ENCODE measurements around the gene CDH4. TPM values are rescaled to one million over a fixed set of nuclear protein-coding genes. Genes with fewer than 3 reads are reported as not detected.

The CDH4 gene
- polyA plus RNA-seq, 1 donor (not counting 4 experiments of a cell fraction or from before 2014, with no cell fraction given) = 2.2 TPM

- DNase-seq (ENCODE audit: low read depth, low spot score) = no peak
- peaks cover 13% of the 10 kb centered on the region for H3K4me1 ChIP-seq (ENCODE audit: control insufficient read depth, extremely low read depth, insufficient read depth, low read length)
- H3K36me3 ChIP-seq (ENCODE audit: control insufficient read depth in 2 of 2, extremely low read depth in 1 of 2, insufficient read depth in 2 of 2, low read length in 2 of 2) = no peaks in the 10 kb centered on the region
- H3K4me2 ChIP-seq (ENCODE audit: control insufficient read depth, extremely low read depth, insufficient read depth, low read depth, low read length) = no peak overlapping the region
- no peak overlapping the region for H3K27ac ChIP-seq (ENCODE audit: control insufficient read depth, insufficient read depth, low read length)
- H4K20me1 ChIP-seq (ENCODE audit: control insufficient read depth, extremely low read depth, insufficient read depth, low read length) = peaks cover 54% of the 10 kb centered on the region
- no peak overlapping the region for H2AFZ ChIP-seq (ENCODE audit: control insufficient read depth, low read length)
- peaks cover 2% of the 10 kb centered on the region for H3K9me1 ChIP-seq (ENCODE audit: control insufficient read depth, extremely low read depth, insufficient read depth, low read length)
- no peaks in the 10 kb centered on the region for H3K9me3 ChIP-seq (ENCODE audit: control insufficient read depth, low read depth, low read length)
- H3K79me2 ChIP-seq (ENCODE audit: control insufficient read depth, insufficient read depth, low read length) = peaks cover 16% of the 10 kb centered on the region
- H3K4me3 ChIP-seq (ENCODE audit: control insufficient read depth in 2 of 3, extremely low read depth in 1 of 3, insufficient read depth in 2 of 3, low read depth in 1 of 3, low read length in 3 of 3) = no peak overlapping the region
- dilution Hi-C loops (cut with MboI; ENCODE audit: extremely low pct_ligation_motif_present, low sequenced_read_pairs) = no loop called here
- no peak overlapping the region for H3K9ac ChIP-seq (ENCODE audit: control insufficient read depth, extremely low read depth, insufficient read depth, low read length)
- TF ChIP-seq CTCF (optimal IDR thresholded peaks at IDR 0.05 in 1 of 3, IDR thresholded peaks at IDR 0.05 in 1 of 3, conservative IDR thresholded peaks at IDR 0.05 in 1 of 3; ENCODE audit: extremely low read depth in 1 of 3, insufficient read depth in 2 of 3, low read length in 3 of 3) = no peak
- TF ChIP-seq EZH2 (IDR thresholded peaks at IDR 0.05; ENCODE audit: low read length) = no peak
- no peak for FAIRE-seq
- H3K27me3 ChIP-seq (ENCODE audit: control insufficient read depth, extremely low read depth, insufficient read depth, low read length) = no peaks in the 10 kb centered on the region
These were observed 60.9 kb downstream of the CDH4 start for GRCh38 chr20:61312925-61313324.

DNA sequence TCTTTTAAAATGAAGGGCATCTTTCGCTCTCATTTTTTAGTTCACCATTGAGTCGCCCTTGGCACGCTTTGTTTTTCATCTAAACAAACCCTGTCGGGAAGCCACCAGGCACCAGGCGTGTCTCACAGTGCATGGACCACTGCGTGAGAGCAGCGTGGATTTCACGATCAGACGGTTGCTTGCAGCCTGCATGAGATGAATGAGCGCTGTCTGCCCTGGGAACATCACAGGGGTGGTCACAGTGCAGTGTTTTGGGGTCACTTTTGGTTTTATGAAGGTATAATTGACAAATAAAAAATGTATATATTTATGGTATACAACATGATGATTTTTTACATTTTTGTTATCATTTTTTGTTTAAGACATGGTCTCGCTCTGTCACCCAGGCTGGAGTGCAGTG lies 61.3 kb downstream of the CDH4 start:
- no peak overlapping the region for H3K4me2 ChIP-seq (ENCODE audit: control insufficient read depth, extremely low read depth, insufficient read depth, low read depth, low read length)
- TF ChIP-seq CTCF (optimal IDR thresholded peaks at IDR 0.05 in 1 of 3, IDR thresholded peaks at IDR 0.05 in 1 of 3, conservative IDR thresholded peaks at IDR 0.05 in 1 of 3; ENCODE audit: extremely low read depth in 1 of 3, insufficient read depth in 2 of 3, low read length in 3 of 3) = no peak
- TF ChIP-seq EZH2 (IDR thresholded peaks at IDR 0.05; ENCODE audit: low read length) = no peak
- DNase-seq (ENCODE audit: low read depth, low spot score) = no peak
- H3K27me3 ChIP-seq (ENCODE audit: control insufficient read depth, extremely low read depth, insufficient read depth, low read length) = no peaks in the 10 kb centered on the region
- H3K9me3 ChIP-seq (ENCODE audit: control insufficient read depth, low read depth, low read length) = no peaks in the 10 kb centered on the region
- H3K4me3 ChIP-seq (ENCODE audit: control insufficient read depth in 2 of 3, extremely low read depth in 1 of 3, insufficient read depth in 2 of 3, low read depth in 1 of 3, low read length in 3 of 3) = no peak overlapping the region
- peaks cover 54% of the 10 kb centered on the region for H4K20me1 ChIP-seq (ENCODE audit: control insufficient read depth, extremely low read depth, insufficient read depth, low read length)
- no peak overlapping the region for H3K27ac ChIP-seq (ENCODE audit: control insufficient read depth, insufficient read depth, low read length)
- H3K9me1 ChIP-seq (ENCODE audit: control insufficient read depth, extremely low read depth, insufficient read depth, low read length) = peaks cover 2% of the 10 kb centered on the region
- H3K79me2 ChIP-seq (ENCODE audit: control insufficient read depth, insufficient read depth, low read length) = peaks cover 16% of the 10 kb centered on the region
- no peak overlapping the region for H3K9ac ChIP-seq (ENCODE audit: control insufficient read depth, extremely low read depth, insufficient read depth, low read length)
- FAIRE-seq = no peak
- dilution Hi-C loops (cut with MboI; ENCODE audit: extremely low pct_ligation_motif_present, low sequenced_read_pairs) = no loop called here
- no peaks in the 10 kb centered on the region for H3K36me3 ChIP-seq (ENCODE audit: control insufficient read depth in 2 of 2, extremely low read depth in 1 of 2, insufficient read depth in 2 of 2, low read length in 2 of 2)
- H3K4me1 ChIP-seq (ENCODE audit: control insufficient read depth, extremely low read depth, insufficient read depth, low read length) = peaks cover 13% of the 10 kb centered on the region
- no peak overlapping the region for H2AFZ ChIP-seq (ENCODE audit: control insufficient read depth, low read length)

Measured in keratinocyte (primary cell).